ENCODE measurements around the gene TRA2A.
"Not testable (repeated sequence)": the region's sequence is repeated elsewhere in the genome, so short reads cannot be mapped to it uniquely, and the experiment has no call there.

TRA2A gene

DNA sequence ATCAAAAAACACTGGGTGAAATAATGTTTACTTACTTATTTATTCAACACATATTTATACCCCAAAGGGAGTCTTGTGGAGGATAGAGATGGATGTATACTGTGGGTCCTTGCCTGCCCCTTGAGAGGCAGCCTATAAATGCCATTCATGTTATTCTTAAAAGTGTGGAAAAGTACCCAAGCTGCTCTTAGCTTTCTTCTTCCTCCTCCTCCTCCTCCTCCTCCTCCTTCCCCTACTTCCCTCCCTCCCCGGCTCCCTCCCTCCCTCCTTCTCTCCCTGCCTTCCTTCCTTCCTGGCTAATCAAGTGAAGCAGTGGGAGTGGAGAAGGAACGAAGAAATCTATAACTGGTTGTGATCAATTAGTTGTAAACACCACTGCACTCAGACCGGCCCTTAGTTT, 40.3 kb downstream of the TRA2A start:
- no peak for DNase-seq

DNA sequence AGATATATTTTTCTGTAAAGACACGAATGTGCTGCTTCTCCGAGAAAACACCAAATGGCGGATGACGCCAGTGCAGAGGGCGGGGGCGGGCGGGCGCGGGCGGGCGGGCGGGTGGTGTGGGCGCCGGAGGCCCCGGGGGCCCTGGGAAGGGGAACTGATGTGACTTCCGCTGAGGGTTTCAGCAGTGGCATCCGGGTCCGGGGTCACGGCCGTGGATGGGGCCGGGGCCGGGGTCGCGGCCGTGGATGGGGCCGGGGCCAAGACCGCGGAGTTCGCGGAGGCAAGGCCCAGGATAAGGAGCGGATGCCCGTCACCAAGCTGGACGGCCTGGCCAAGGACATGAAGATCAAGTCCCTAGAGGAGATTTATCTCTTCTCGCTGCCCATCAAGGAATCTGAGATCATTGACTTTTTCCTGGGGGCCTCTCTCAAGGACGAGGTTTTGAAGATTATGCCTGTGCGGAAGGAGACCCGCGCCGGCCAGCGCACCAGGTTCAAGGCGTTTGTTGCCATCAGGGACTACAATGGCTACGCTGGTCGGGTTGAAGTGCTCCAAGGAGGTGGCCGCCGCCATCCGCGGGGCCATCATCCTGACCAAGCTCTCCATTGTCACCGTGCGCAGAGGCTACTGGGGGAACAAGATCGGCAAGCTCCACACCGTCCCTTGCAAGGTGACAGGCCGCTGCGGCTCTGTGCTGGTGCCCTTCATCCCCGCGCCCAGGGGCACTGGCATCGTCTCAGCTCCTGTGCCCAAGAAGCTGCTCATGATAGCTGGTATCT, 41.2 kb downstream of the TRA2A start:
- DNase-seq, result peak; percentile 83

GRCh38 chr7:23488714-23489113, 43.1 kb downstream of the TRA2A start:
- DNase-seq, result not testable (repeated sequence)

DNA sequence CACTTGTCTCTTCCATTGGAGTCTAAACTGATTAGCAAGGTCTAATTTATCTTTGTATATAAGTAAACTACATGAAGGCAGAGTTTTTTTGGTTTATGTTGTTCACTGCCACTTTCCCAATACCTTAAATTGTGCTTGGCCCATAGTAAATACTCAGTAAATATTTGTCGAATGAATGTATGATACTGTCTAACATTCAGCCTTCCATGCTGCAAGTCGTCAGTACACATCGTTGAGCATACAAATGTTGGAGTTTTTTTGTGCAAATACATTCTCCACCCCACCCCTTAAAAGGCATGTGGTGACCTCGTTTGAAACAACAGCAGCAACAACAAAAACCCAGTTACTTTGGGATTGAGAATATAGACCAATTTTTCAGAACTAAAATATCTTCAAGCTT, 44.1 kb downstream of the TRA2A start:
- DNase-seq, result no peak

DNA sequence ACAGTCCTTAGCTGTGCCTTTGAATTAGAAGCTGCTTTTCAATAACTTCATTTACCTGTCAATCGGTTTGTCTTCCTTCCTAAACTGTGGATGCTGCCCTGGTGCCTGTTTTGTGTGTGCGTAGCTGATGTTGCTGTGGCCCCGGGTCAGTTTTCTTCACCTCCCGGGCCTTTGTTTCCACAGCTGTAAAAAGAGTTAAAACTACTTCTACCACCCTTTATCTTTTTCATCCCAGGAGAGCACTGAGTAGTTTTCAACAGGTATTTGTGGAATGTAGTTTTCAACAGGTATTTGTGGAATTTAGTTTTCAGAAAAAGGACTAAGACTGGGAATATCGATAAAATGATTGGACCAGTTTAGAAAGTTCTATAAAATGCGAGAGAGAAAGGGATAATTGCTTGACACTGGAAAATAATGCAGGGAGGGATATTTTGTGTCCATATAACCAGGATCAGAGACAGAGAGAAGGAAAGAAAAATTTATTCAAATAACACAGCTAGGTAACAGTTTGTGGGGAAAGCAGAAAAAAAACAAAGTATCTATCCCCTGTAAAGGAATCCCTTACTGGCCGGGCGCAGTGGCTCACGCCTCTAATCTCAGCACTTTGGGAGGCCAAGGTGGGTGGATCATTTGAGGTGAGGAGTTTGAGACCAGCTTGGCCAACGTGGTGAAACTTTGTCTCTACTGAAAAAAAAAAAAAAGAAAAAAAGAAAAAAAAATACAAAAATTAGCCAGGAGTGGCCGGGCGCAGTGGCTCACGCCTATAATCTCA, 45.6 kb downstream of the TRA2A start:
- no peak for DNase-seq

DNA sequence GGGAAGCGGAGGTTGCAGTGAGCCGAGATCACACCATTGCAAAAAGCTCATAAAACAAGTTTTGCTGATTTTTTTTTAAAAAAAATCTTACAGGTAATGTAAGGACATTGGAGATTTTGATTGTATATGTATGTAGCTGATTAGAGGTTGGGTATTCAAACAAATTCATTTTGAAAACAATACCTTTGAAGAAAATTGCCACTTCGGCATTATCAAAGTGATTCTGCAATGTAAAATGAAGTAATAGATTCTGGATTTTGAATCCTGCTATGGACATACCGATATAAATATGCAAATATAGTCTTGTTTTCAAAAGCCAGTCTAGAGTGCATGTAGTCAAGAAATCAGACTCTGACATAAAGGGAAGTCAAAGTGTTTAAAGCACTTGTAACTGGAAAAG, 49.1 kb downstream of the TRA2A start:
- no peak for DNase-seq

DNA sequence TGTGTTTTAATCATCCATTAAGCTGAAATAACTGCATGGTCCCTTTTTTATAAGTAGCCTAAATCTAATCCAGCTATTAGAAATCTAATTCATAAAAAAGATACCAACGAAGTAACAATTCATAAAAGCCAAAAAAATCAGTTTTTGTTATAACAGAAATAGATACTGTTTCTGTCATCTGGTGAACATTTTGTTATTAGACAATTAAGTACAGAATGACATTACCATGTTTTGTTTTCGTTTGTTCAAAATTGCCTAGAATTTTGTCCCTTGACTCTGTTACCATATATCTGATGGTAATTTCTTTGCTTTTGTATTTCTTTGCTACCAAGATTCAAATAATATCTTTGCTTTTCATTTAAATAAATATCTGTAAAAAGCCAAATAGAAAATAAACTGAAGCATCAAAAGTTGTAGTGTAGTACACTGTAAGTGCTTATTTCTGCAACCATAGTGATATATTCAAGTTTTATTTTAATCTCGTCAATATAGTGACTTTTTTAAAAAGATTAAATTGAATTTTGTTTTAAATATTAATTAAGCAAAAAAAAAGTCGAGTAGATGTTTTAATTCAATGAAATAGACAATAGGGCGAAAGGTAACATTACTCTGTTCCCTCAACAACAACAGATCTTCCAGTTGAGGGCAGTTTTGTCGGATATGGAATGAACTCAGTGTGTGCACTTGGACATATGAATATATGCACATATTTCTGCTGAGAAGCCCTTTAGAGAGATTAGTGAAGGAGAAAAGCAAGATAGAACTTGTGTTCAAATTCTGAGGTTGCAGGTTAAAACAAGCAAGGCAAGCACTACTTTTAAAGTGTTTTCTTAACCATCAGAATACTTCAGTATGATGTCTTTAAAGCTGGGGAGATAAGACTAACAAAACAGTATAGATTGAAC, 53.6 kb downstream of the TRA2A start:
- no peak for DNase-seq

GRCh38 chr7:23477157-23477499, 54.7 kb downstream of the TRA2A start:
- no peak for DNase-seq

DNA sequence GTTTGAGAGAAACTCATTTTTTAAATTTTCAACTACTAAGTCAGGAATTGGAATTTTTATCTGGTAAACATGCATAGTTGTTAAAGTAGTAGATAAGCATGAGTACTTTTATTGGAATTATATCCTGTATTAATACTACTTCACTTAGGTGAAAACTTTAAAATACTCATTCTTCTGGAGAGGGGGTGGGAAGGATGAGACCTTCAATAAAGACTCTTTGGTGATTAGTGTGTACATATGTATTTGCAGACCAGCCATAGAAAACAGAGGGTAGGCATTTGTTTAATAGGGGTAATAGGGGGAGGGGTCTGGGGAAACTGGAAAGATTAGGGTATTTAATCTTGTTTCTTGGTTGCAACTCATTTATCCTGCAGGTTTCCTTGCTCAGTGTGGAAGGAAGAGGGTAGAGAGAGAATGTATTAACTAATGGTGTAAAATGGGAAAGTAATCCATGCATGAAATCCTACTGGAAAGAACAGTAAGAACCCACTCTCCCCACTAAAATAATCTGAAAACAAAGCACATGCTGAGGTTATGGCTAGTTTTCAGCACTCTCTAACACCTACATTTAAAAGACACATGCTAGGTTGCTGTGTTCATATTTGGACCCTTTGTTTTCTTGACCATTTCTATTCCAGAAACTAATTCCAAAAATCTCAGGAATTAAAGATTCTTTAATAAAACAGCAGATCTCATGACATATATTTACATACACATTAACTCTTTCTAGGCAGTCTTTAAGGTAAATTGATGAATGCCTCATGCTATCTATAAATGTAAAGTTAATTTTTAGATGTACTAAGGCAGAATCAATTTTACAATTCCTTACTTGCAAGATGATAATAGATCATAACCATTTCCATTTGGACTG, 55.3 kb downstream of the TRA2A start:
- no peak for DNase-seq

GRCh38 chr7:23475576-23475839, 56.3 kb downstream of the TRA2A start:
- no peak for DNase-seq

- peak; percentile 46 for DNase-seq
Measured at GRCh38 chr7:23474829-23475575, 56.8 kb downstream of the TRA2A start.

GRCh38 chr7:23474094-23474828, 57.5 kb downstream of the TRA2A start:
- peak; percentile 96 for DNase-seq

GRCh38 chr7:23473844-23474093, 58.0 kb downstream of the TRA2A start:
- no peak for DNase-seq

DNA sequence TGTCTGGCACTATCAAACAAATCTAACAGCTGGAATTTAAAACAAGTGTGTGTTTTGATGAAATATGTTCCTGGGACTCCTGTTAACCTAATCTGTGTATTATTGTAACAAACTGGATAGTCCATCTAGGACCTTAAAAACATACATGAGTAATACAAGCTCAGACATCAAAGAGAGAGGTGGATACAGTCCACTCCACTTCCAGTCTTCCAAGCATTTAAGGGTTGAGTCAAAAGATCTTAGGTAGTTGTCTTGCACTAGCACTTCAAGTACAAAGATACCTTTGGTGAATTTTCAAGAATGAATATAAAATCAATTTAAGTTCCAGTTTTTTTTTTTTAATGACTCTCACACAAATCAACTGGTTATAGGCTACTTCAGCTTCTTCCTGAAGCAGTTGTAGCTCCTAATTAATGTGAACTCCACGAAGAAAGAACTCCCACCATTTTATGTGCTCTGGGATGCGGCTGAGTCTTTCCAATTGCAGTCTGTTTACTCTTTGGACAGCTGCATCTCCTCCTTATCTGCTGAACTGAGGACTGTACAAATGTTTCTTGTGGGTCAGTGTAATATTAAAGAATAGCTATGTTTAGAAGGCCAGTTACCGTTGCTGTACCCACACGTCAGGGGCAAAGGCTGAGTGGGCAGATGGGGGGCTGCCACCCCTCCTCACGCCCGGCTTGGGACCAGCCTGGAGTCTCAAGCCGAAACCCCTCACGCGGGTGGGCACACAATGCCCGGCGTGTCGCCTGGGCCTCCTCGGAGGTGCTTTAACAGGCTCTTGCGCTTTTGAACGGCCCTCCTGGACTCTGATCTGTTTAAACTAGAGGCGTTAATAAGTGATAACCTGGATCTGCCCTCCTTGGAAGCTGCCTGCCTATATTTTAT, 58.6 kb downstream of the TRA2A start:
- no peak for DNase-seq

GRCh38 chr7:23472556-23472955, 59.2 kb downstream of the TRA2A start:
- DNase-seq, result no peak

DNA sequence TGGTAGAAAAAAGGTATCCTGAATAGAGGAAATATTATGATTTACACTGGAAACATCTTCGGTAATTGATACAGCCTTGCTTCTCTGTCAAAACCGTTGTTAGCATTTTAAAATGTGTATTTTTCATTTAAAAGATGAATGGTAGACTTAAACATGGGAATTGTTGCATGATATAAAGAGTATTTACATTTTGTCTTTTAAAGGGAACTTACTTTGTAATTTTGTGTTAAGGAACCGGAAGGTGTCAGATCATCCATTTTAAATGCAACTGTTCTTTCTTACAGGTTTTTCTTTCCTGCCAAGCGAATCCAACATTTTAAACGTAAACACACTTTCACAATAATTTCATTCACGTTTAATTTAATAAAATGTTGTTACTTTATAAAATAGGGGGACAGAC, 59.7 kb downstream of the TRA2A start:
- no peak for DNase-seq

GRCh38 chr7:23471106-23471859, 60.5 kb downstream of the TRA2A start:
- DNase-seq, result peak; percentile 40

DNA sequence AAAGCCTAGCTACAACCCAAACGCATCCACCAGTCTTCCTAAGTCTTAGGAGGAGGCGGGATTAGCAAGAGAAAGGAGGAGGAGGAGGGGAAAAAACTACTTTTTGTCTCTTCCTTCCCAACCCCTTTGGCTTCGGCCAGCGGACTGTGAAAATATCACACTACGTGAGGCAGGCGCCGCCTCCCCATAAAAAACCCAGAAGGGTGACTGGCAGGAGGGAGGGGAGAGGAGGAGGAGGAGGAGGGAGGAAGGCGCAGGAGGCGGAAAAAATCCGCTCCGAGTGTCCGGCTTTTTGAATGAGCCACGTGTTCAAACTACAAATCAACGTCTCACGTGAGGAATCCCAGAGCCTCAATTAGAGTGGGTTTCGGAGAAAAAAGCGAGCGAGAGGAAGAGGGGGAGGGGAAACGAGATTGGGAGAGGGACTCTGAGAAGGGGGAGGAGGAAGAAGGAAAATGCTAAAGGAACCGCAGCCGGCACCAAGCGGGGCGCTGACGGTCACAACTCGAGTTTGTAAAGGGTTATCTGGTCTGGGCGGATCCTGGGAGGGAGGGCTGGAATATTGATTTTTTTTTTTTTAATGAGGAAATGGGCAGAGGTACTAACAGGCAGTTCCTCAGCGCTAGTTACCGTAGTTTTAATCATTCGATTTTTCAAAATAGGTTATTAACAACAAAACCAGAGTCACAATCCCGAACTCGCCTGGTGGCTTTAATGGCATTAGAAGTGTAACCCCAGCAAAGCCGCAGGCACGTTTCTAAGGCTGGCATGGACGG, 61.3 kb downstream of the TRA2A start, which contains the start of gene IGF2BP3:
IGF2BP3 (minus strand) TSS at position 162 of the 776 bp plus-strand sequence. CDS start 381 bp downstream, outside the sequence.
- DNase-seq, result peak; percentile 43

- DNase-seq, result no peak
Measured at GRCh38 chr7:23469961-23470250, 61.9 kb downstream of the TRA2A start.

Data from hematopoietic multipotent progenitor cell treated with erythropoietin and hydrocortisone succinate and interleukin-3 and kit ligand, for 4 days (in vitro differentiated cells).